HL-60 (cell line): ENCODE results near the gene CCDC146.

ENCODE experiments used
- CTCF ChIP-seq: IDR thresholded peaks from one replicate; pipeline ENCODE4 v1.5.1; 2011; ENCODE audit warnings: low read length, control low read depth, inconsistent platforms; ENCODE audit not compliant: insufficient read depth
- POLR2AphosphoS5 ChIP-seq: IDR thresholded peaks from 2 replicates; pipeline ENCODE4 v1.6.1; 2012; ENCODE audit warnings: low read depth

DNA sequence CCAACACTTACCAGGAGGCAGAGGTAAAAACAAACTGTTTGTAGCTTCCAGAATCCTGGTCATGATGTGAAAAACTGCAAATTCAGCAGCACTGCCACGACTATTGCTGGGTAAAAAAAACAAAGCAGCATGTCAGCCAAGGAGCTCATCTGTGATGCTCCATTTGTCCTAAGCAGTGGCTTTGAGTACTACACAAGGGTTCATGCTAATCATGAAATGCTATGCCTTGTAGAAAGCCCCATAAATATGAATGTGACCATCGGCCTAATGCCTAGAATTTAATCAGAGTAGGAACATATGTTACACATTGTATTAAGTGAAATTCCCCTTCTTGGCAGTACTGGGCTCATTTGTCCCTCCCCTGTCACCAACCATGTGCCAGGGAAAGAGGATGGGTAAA lies 198.3 kb downstream of the CCDC146 start:
- TF ChIP-seq POLR2AphosphoS5, result no peak
- TF ChIP-seq CTCF, result no peak
